DMS153 treated with DMSO at 0.1 percent for 48 hours (cell line): ENCODE results near the gene NFYC.

Experiments
- DNase-seq: peaks from one replicate; lab custom pipeline; 2025; ENCODE audit not compliant: unreplicated experiment; lab: John Stamatoyannopoulos, UW

The NFYC gene

GRCh38 chr1:40691538-40692428 lies at the start of gene NFYC:
Gene NFYC (plus strand): TSS chr1:40691704. CDS start chr1:40738844, 47,140 bp downstream.
- peak; percentile 100 for DNase-seq

DNA sequence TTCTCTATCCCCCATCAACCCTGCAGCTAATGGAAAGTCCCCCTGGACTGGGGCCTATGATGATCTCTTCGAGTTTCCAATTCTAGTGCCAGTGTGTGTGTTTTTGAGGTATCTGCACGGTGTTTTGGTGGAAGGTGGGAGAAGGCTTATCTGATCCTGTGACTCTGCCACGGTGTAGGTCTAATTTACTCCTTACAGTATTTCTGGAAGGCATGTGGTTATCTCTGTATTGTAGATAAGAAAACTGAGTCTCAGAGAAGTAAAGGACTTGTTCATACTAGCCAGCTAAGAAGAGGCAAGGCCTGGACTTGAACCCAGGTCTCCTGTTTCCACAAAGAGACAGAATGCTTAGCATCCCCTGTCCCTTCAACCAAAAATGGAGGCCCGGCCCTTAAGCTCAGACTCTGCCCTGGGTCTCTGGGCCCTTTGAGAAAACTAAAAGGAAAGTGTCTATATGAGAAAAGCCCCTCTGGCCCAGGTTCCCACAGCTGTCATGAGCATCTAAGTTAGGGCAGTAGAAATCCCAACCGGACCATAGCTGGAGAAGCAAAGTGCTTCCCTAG lies 46.3 kb upstream of the NFYC start:
- no peak for DNase-seq

DNA sequence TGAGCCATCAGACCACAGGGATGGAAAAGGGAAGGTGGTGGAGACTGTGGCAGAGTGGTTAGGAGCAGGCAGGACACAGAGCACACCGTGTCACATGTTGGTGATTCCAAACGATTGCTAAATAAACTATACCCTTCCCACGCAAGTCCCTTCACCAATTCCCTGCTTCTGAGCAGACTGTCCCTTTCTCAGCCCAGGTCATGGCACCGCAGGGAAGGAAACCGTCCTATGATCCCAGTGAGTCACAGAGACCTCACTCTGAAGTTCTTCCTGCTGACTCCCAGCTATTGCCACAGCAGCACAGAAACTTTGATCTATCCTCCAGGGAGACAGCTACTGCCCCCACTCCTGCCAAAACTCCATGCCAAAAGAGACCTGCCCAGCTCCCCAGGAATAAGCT lies 45.2 kb upstream of the NFYC start:
- no peak for DNase-seq

DNA sequence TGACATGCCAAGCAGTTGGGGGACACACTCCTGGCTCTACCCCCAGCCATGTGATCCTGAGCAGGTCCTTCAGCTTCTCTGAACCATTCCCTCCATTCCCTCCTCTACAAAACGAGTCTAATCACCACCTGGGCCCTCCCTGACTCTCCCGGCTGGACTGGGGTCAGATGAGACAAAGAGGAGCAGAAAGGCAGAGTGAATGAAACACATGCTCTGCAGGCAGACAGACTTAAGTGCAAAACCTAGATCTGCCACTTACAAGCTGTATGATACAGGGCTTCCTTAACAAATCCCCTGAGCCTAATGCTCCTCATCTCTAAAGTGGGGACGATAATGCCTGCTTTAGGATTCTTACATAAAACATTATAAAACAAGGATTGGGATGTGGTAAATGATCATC lies 43.3 kb upstream of the NFYC start:
- DNase-seq = no peak

GRCh38 chr1:40648928-40649591 lies 42.4 kb upstream of the NFYC start:
- peak; percentile 29 for DNase-seq

- no peak for DNase-seq
These were observed 41.9 kb upstream of the NFYC start for GRCh38 chr1:40649592-40649930.

- no peak for DNase-seq
These were observed 41.4 kb upstream of the NFYC start for GRCh38 chr1:40650075-40650474.

GRCh38 chr1:40651138-40651857 lies 40.2 kb upstream of the NFYC start:
- no peak for DNase-seq

- no peak for DNase-seq
These were observed 39.0 kb upstream of the NFYC start for GRCh38 chr1:40652468-40652867.

DNA sequence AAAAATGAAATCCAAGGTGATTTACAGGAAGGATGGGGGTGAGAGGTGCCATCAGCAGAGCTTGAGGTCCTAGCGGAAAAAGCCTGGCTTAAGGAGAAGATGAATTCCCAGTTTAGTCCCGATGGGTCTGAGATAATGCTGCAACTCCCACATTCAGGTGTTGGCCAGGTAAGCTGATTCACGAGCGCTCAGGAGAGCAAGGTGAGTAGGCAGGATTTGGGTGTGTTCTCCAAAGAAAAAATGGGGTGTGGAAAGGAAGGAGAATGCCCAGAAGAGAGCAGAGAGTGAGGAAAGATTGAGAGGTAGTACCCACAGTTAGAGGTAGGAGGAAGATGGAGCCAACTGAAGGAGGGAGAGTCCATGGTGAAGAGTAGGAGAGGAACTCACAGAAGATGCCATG lies 38.5 kb upstream of the NFYC start:
- no peak for DNase-seq

DNA sequence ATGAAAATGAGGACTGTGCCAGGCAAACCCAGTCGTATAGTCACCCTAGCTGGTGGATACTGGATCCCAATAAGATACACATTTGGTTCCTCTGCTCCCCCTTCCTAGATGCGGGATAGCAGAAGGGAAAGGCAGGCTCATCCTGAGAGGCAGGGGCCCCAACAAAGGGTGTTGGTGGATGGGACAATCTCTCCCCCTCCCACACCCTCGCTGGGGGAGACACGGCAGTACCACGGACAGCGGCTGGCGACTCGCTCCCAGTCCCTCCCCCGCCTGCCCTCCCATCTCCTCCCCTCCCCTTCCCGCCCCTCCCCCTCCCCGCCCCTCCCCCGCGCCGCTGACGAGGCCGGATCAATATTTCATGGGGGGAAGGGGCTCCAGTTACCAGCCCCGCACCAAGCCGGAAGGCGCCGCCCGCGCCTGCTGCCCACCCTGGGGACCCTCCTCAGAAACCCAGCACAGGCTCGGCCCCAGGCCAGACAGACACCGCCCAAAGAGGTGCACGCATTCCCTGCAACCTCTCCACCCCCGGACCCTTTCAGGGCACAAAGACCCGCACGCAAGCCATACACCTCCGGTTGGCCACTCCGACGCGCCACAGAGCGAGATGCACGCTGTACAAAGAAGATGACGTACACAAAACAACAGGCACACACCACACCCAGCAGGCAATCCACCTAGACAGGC lies 37.5 kb upstream of the NFYC start:
- peak; percentile 42 for DNase-seq

GRCh38 chr1:40657046-40657445 lies 34.5 kb upstream of the NFYC start:
- no peak for DNase-seq

DNA sequence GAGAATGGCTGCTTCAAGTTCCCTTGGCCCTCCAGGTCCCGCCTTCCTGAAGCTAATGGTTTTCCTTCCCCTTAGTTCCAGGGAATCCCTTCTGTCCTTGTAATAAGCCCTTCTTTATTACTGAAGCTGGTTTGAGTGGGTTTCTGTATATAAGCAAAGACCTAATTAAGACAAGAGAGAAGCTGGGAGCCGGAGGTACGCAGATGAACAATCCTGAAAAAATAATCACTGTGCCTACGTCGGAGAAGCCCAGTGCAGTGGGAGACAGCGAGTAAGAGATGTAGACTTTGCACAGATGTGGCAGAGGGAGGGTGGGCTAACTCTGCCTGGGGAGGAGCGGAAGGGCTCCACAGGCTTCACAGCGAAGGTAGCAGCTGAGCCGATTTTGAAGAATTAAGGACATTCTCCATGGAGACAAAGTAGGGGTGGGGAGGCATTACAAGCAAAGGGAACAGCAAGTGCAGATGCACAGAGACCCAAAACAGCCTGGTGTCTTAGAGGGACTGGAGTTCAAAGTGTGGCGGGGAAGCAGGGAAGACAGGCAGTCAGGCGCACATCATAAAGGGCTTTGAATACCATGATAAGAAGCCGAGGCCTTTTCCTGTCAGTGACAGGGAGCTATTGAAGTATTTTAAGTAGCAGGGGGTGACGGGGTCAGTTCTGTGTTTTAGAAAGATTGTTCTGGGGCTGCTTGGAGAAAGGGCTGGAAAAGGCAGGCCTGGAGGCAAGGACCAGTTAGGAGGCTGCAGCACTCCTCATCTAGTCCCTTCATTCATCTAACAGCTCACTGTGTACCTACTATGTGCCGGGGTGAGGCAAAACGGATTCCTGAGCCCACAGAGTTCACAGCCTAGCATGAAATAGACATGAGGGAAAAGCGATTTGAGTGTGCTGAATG lies 32.5 kb upstream of the NFYC start:
- no peak for DNase-seq

GRCh38 chr1:40659649-40659947 lies 31.9 kb upstream of the NFYC start:
- DNase-seq = no peak

DNA sequence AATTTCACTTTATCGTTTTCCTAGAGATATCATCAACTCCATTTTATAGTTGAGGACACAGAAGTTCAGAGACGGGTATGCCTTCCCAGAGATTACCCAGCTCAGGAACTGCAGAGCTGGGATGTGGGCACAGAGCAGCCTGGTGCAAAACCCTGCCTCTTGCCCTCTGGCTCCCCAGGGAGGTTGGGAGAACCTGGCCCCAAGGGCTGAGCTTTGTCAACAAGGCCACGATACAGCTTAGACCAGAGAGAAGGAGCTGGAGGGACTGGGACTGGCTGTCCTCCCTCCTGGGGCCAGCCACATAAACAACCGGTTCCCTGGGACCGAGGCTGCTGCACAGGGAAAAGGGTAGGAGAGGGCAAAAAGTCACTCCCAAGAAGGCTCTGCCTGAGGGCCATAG lies 29.8 kb upstream of the NFYC start:
- DNase-seq = no peak

DNA sequence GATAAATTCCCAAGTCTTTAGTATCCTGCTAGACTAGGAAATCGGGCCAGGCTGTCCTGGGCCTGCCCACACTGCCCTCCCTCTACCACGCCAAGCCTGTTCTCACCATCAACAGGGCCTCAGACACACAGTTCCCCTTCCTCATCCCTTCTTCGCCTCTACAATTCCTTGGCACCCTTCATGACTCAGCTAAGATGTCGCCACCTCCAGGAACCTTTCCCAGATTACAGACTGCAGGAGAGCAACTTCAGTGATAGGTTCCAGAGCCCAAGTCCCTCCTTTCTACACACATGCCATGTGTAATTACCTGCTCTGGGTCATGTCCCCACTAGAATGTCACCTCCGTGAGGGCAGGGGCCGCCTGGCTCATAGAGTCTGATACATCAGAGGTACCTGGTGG lies 29.4 kb upstream of the NFYC start:
- no peak for DNase-seq

DNA sequence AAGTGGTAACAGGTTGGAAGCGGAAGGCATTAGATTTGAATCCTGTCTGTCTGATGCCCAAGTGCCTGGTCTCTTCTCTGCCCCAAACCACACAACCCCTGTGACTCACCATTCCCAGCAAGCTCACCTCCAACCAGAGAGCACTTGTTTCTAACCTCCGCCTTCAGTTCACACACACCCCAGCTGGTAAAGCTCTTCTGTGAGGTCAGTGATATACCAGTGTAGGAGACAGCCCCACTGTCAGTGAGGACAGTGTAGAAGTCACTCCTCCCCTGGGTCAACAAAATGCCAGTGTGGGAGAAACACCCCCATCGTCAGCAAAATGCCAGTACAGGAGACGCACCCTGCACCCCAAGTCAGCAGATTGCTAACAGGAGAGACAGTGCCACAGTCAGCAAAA lies 28.6 kb upstream of the NFYC start:
- DNase-seq = no peak

DNA sequence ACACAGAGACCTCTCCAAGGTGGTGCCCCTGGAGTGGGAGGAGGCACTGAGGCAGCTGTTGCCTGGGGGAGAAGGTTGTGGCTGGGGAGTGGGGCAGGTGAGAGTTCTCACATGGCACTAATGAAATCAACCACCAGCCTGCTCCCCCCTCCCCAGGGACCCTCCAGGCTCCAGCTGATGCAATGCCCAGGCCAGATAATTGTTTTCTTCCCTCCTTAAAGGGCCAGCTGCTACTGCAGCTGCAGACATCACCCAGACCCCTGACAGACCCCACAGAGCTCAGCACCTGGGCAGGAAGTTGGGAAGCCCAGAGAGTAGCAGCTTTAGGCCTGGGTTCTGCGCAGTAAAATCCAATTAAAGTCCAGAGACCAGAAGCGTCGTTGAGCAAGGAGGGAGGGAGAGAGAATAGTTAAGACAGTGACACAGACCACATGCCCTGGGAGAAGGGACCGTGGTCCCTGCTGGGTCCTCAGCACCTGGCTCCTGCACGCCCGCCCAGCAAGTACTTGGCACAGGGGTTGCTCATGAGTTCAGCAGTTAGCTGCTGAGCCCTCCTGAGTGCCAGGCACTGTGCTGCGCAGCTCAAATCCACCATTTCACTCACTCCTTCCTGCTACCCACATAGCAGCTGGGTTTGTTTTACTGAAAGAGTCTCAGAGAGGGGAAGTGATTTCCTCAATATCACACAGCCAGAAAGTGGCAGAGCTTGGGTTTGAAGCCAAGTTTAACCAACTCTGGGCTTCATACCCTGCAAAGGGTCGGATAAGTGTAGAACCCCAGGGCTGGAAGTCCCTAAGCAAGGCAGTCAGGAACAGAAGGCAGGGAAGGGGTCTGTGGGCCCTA lies 28.0 kb upstream of the NFYC start:
- DNase-seq = no peak

DNA sequence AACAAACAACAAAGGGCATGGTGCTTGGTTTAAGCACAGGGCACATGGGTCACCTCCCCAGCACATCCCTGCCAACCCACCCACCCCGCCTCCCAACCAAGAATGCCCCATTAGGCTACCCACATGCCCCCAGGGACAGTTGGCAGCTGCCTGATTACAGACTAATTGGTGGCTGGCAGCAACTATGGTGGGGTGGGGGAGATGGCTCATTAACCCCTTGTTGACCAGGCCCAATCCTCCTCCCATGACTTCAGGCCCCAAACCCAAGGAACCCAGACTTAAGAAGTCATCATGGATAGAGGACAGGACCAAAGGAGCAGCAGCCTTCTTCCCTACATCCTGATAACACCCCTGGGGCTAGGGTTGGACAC lies 27.4 kb upstream of the NFYC start:
- DNase-seq = no peak
